GM12878 (cell line): Measurements from ENCODE around the gene RTF2. TPM values are rescaled to one million over a fixed set of nuclear protein-coding genes. Genes with fewer than 3 reads are reported as not detected.
A peak's percentile ranks its signal among the peaks of the same experiment; 100 is the strongest.

Experiments
- ATAC-seq: fragments of 200-7000 bp; cut with Tn5 transposase; 3 replicates; pipeline ENCODE4 v1.9.1; 2020; ENCODE audit warnings: mild to moderate bottlenecking, moderate library complexity
- BruUV-seq: library from RNA; stranded (reverse); fragments of 400-500 nt; replicated peaks from 2 replicates; lab custom pipeline; 2021; lab: Mats Ljungman, UMichigan
- CTCF ChIA-PET: fragments of 300-600 bp; sonication (Branson Sonifier 250); formaldehyde crosslinking; extraction: SDS; loops from one replicate; lab custom pipeline; 2021; ENCODE audit warnings: inconsistent platforms; lab: Yijun Ruan, JAX
- POLR2A ChIA-PET: fragments of 350-600 bp; formaldehyde crosslinking; extraction: SDS; loops from one replicate; lab custom pipeline; 2021; ENCODE audit warnings: inconsistent platforms; lab: Charles Lee
- RAD21 ChIA-PET: fragments of 300-600 bp; sonication (Branson Sonifier 250); formaldehyde crosslinking; loops from one replicate; lab custom pipeline; 2023; ENCODE audit warnings: antibody characterized with exemption; ENCODE audit not compliant: unreplicated experiment; lab: Charles Lee
- SMC1A ChIA-PET: fragments of 300-600 bp; sonication (Branson Sonifier 250); formaldehyde crosslinking; loops from one replicate; lab custom pipeline; 2023; ENCODE audit not compliant: unreplicated experiment, uncharacterized antibody; lab: Charles Lee
- DNase-seq: peaks from one replicate; pipeline ENCODE4 v3.0.0-alpha.2; 2011; ENCODE audit warnings: low read depth, low spot score
- FAIRE-seq: peaks from 3 replicates; lab custom pipeline; 2011; peaks lifted over from hg19 to GRCh38; lab: Jason Lieb, UNC
- H2AFZ ChIP-seq: 2 replicates; pipeline ENCODE4 v1.6.0; 2011; ENCODE audit warnings: low read depth, low read length, control low read depth; ENCODE audit not compliant: control insufficient read depth
- H3K27ac ChIP-seq: 2 replicates; pipeline ENCODE4 v1.5.1; 2011; ENCODE audit warnings: control low read depth; ENCODE audit not compliant: control insufficient read depth, insufficient read depth
- H3K27me3 ChIP-seq, 2 experiments: replicated peaks in 1 of 2; 2 replicates each; pipeline versions ENCODE4 v1.6.0 to v1.6.1; 2011; ENCODE audit warnings: low read length in 1 of 2; ENCODE audit not compliant: control insufficient read depth in 2 of 2, insufficient read depth in 2 of 2
- H3K36me3 ChIP-seq, 2 experiments: 2 replicates each; pipeline ENCODE4 v1.5.1; 2011; ENCODE audit warnings: low read length in 1 of 2; ENCODE audit not compliant: control insufficient read depth in 2 of 2, insufficient read depth in 2 of 2
- H3K4me1 ChIP-seq: 2 replicates; pipeline ENCODE4 v1.6.1; 2011; ENCODE audit warnings: mild to moderate bottlenecking, low read length, moderate library complexity, mixed read lengths; ENCODE audit not compliant: control insufficient read depth, insufficient read depth
- H3K4me2 ChIP-seq: 2 replicates; pipeline ENCODE4 v1.6.0; 2011; ENCODE audit warnings: control low read depth; ENCODE audit not compliant: control insufficient read depth, insufficient read depth
- H3K4me3 ChIP-seq: fragments of 200-600 bp; sonication (generic); 2 replicates; pipeline ENCODE4 v1.5.1; 2016
- H3K79me2 ChIP-seq: 2 replicates; pipeline ENCODE4 v1.6.0; 2011; ENCODE audit warnings: low read length; ENCODE audit not compliant: control insufficient read depth, insufficient read depth
- H3K9ac ChIP-seq: 2 replicates; pipeline ENCODE4 v1.8.0; 2011; ENCODE audit warnings: low read length, control low read depth, mixed read lengths; ENCODE audit not compliant: control insufficient read depth, insufficient read depth
- H3K9me3 ChIP-seq: replicated peaks from 3 replicates; pipeline ENCODE4 v1.5.1; 2011; ENCODE audit warnings: mild to moderate bottlenecking, low read length; ENCODE audit not compliant: control insufficient read depth, insufficient read depth
- H4K20me1 ChIP-seq: 2 replicates; pipeline ENCODE4 v1.6.0; 2011; ENCODE audit not compliant: control insufficient read depth, insufficient read depth
- E2F8 ChIP-seq: fragments of 450-650 bp; IDR thresholded peaks from 2 replicates; pipeline ENCODE4 v1.6.1; 2018; ENCODE audit warnings: mild to moderate bottlenecking, low read depth, moderate library complexity; ENCODE audit not compliant: partially characterized antibody
- FOXK2 ChIP-seq: fragments of 450-650 bp; IDR thresholded peaks from 2 replicates; pipeline ENCODE4 v1.6.1; 2017; ENCODE audit warnings: mild to moderate bottlenecking, moderate library complexity
- MAX ChIP-seq: IDR thresholded peaks from 2 replicates; pipeline ENCODE4 v1.6.1; 2012; ENCODE audit warnings: low read depth, low read length, improper control_type of control experiment
- MEF2B ChIP-seq: fragments of 450-650 bp; IDR thresholded peaks from 2 replicates; pipeline ENCODE4 v1.6.1; 2018; ENCODE audit warnings: mild to moderate bottlenecking, moderate library complexity; ENCODE audit not compliant: partially characterized antibody, poor library complexity, severe bottlenecking
- RBBP5 ChIP-seq: fragments of 200-600 bp; sonication (generic); conservative IDR thresholded peaks from 2 replicates; pipeline ENCODE4 v1.6.1; 2016
- RELB ChIP-seq: fragments of 450-650 bp; IDR thresholded peaks from 2 replicates; pipeline ENCODE4 v1.6.1; 2017; ENCODE audit warnings: low read depth, mild to moderate bottlenecking, moderate library complexity
- STAT1 ChIP-seq: fragments of 450-650 bp; conservative IDR thresholded peaks from 2 replicates; pipeline ENCODE4 v1.6.1; 2014; ENCODE audit warnings: antibody characterized with exemption, mild to moderate bottlenecking
- TCF3 ChIP-seq: IDR thresholded peaks from 2 replicates; pipeline ENCODE4 v1.6.1; 2012; ENCODE audit warnings: low read depth, mild to moderate bottlenecking, low read length, borderline replicate concordance; ENCODE audit not compliant: insufficient read depth
- WGBS: methylation state at CpG from one replicate; pipeline ENCODE4 v1.1.6; 2016; ENCODE audit warnings: low lambda C conversion rate; ENCODE audit not compliant: insufficient replicate concordance, insufficient coverage; ENCODE audit errors: missing lambda C conversion rate; 5-methylcytosine and 5-hydroxymethylcytosine counted together
- in situ Hi-C: fragments of 300-500 bp; cut with MboI; formaldehyde crosslinking; loops from 9 replicates; pipeline ENCODE4 v1.14.3; 2018; ENCODE audit warnings: mixed read lengths
- intact Hi-C: fragments of 100-400 bp; cut with micrococcal nuclease; formaldehyde crosslinking; loops from one replicate; pipeline ENCODE4 v1.14.2; 2022; ENCODE audit not compliant: unreplicated experiment
- polyA plus RNA-seq, 11 experiments: library from polyadenylated mRNA; depleted of rRNA in 4 of 11; unstranded in 6 of 11; stranded (reverse) in 5 of 11; fragments of >200 nt; fragmentation: Nextera tagmentation in 4 of 11; fragmentation: Illumina TruSeq in 1 of 11; extraction: Ambion mirVana in 4 of 11; extraction: Trizol in 1 of 11; gene quantifications; 1 replicate in 1 of 11; 2 replicates in 10 of 11; pipeline versions ENCODE4 v1.2.1 to v1.2.3, GENCODE V29; 2011 to 2016; ENCODE audit warnings: inconsistent platforms in 2 of 11, missing spikeins in 2 of 11, low read depth in 1 of 11
- total RNA-seq, 4 experiments: library from RNA; depleted of rRNA in 3 of 4; stranded (reverse); fragments of >200 nt in 3 of 4; fragmentation: Illumina TruSeq in 1 of 4; extraction: Trizol in 1 of 4; gene quantifications; 2 replicates each; pipeline versions ENCODE4 v1.2.1 to v1.2.3, GENCODE V29; 2013 to 2021

Gene RTF2
- total and polyA plus RNA-seq, 10 of the 15 experiments (the other 5 are each of a cell fraction or from before 2014, with no cell fraction given), result 66.2 to 133 (median 82.9) TPM

DNA sequence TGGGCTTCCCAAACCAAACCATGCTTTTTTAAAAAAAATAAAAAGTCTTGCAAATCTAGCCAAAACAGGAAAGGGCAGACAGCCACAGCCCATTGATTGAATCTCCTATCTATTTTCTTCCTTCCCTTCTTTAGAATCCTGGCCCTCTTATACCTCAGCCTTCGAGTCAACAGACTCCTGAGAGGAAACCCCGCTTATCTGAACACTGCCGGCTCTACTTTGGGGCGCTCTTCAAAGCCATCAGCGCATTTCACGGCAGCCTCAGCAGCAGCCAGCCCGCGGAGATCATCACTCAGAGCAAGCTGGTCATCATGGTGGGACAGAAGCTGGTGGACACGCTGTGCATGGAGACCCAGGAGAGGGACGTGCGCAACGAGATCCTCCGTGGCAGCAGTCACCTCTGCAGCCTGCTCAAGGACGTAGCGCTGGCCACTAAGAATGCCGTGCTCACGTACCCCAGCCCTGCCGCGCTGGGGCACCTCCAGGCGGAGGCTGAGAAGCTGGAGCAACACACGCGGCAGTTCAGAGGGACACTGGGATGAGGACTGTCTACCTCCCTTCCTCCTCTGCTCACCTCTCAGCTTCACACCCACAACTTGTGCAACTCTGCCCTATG is 10.1 kb upstream of the RTF2 start (continued):
- TF ChIP-seq MEF2B (no peak), MAX (no peak)

GRCh38 chr20:56460459-56460858 is 8.0 kb upstream of the RTF2 start:
- TF ChIP-seq MEF2B, result no peak
- no peak for TF ChIP-seq FOXK2
- no peak for TF ChIP-seq TCF3
- no peak for TF ChIP-seq RBBP5
- TF ChIP-seq RELB, result no peak
- TF ChIP-seq E2F8, result no peak
- TF ChIP-seq STAT1, result no peak
- SMC1A ChIA-PET, result no interaction called here
- no TSS peak for BruUV-seq
- no peak overlapping the region for H3K4me2 ChIP-seq
- CTCF ChIA-PET, result no interaction called here
- peaks cover 4% of the 10 kb centered on the region for H3K4me1 ChIP-seq
- POLR2A ChIA-PET, result no interaction called here
- no peaks in the 10 kb centered on the region for H3K79me2 ChIP-seq
- no peaks in the 10 kb centered on the region for H4K20me1 ChIP-seq
- H3K27me3 ChIP-seq, result no peaks in the 10 kb centered on the region
- H3K9ac ChIP-seq, result no peak overlapping the region
- DNase-seq, result no peak
- H3K4me3 ChIP-seq, result no peak overlapping the region
- no peak for FAIRE-seq
- WGBS, result 2% methylated on average over 3 of the region's 3 CpGs
- no peaks in the 10 kb centered on the region for H3K9me3 ChIP-seq
- ATAC-seq, result peak; percentile 31; the same call in 2 of the 3 replicates
- H2AFZ ChIP-seq, result no peak overlapping the region
- H3K36me3 ChIP-seq, result no peaks in the 10 kb centered on the region
- RAD21 ChIA-PET, result no interaction called here
- H3K27ac ChIP-seq, result no peak overlapping the region
- intact Hi-C loops, result no loop called here
- in situ Hi-C loops, result no loop called here
